Lower leg skin (tissue), 4 donors: ENCODE data around the gene ZFPM1. TPM values are rescaled to one million over a fixed set of nuclear protein-coding genes. Genes with fewer than 3 reads are reported as not detected.

Experiments
- DNase-seq, 2 donors: peaks; one replicate each; pipeline ENCODE4 v3.0.0-alpha.2; 2019; ENCODE audit warnings: low spot score in 2 of 2
- H3K4me3 ChIP-seq: fragments of 200-600 bp; sonication (generic); 2 replicates; pipeline ENCODE4 v1.5.1; 2017; ENCODE audit warnings: mild to moderate bottlenecking, low read depth; ENCODE audit not compliant: poor library complexity, severe bottlenecking
- CTCF ChIP-seq, 3 donors: fragments of 450-650 bp; IDR thresholded peaks; one replicate each; pipeline ENCODE4 v1.5.1; 2016; ENCODE audit warnings: antibody characterized with exemption in 3 of 3, mild to moderate bottlenecking in 3 of 3, moderate library complexity in 2 of 3
- POLR2A ChIP-seq, 2 donors: fragments of 450-650 bp; IDR thresholded peaks; one replicate each; pipeline ENCODE4 v1.6.1; 2016 to 2017; ENCODE audit warnings: antibody characterized with exemption in 2 of 2, mild to moderate bottlenecking in 1 of 2, moderate library complexity in 1 of 2
- WGBS, 2 donors: methylation state at CpG; one replicate each; pipeline ENCODE4 v1.1.5; 2018; 5-methylcytosine and 5-hydroxymethylcytosine counted together
- intact Hi-C: fragments of 100-400 bp; cut with DNase I; formaldehyde crosslinking; loops from one replicate; pipeline ENCODE4 v1.15.0; 2023; ENCODE audit warnings: low total_unique reads
- total RNA-seq, 4 donors: library from RNA; depleted of rRNA; stranded (reverse); fragments of >200 nt; gene quantifications; one replicate each; pipeline ENCODE4 v1.1.0, GENCODE V29; 2016

The ZFPM1 gene
- total RNA-seq, 4 donors from 2014 or later: 2.0 to 4.0 (median 3.1) TPM

- H3K4me3 ChIP-seq: no peak overlapping the region
- 89 to 100% methylated on average over 3 of the region's 3 CpGs for WGBS, 2 donors
- intact Hi-C loops: no loop called here
- no peak for DNase-seq
- no peak for TF ChIP-seq POLR2A (IDR thresholded peaks at IDR 0.05)
- no peak for TF ChIP-seq CTCF (IDR thresholded peaks at IDR 0.05)
Observed at GRCh38 chr16:88487124-88487432, 34.0 kb downstream of the ZFPM1 start.

GRCh38 chr16:88487920-88488851 is 35.1 kb downstream of the ZFPM1 start:
- TF ChIP-seq CTCF (IDR thresholded peaks at IDR 0.05) (no peak), POLR2A (IDR thresholded peaks at IDR 0.05) (no peak)
- intact Hi-C loops: no loop called here
- DNase-seq: no peak
- no peak overlapping the region for H3K4me3 ChIP-seq
- 89 to 91% methylated on average over 40 to 41 of the region's 54 CpGs for WGBS, 2 donors

GRCh38 chr16:88489163-88489741 is 36.2 kb downstream of the ZFPM1 start:
- no peak for DNase-seq
- intact Hi-C loops: no loop called here
- 75 to 84% methylated on average over 23 to 24 of the region's 24 CpGs for WGBS, 2 donors
- H3K4me3 ChIP-seq: no peak overlapping the region
- TF ChIP-seq POLR2A (IDR thresholded peaks at IDR 0.05) (no peak), CTCF (IDR thresholded peaks at IDR 0.05) (no peak)

- TF ChIP-seq POLR2A (IDR thresholded peaks at IDR 0.05) (no peak), CTCF (IDR thresholded peaks at IDR 0.05) (no peak)
- no peak overlapping the region for H3K4me3 ChIP-seq
- no peak for DNase-seq
- 87 to 97% methylated on average over 10 to 22 of the region's 26 CpGs for WGBS, 2 donors
- intact Hi-C loops: no loop called here
Observed at GRCh38 chr16:88491001-88491559, 38.0 kb downstream of the ZFPM1 start.

- intact Hi-C loops: no loop called here
- WGBS, 2 donors: 87 to 94% methylated on average over 28 of the region's 28 CpGs
- H3K4me3 ChIP-seq: no peak overlapping the region
- DNase-seq: no peak
- TF ChIP-seq POLR2A (IDR thresholded peaks at IDR 0.05) (no peak), CTCF (IDR thresholded peaks at IDR 0.05) (no peak)
Observed at GRCh38 chr16:88491560-88492310, 38.7 kb downstream of the ZFPM1 start.
